GM12878 (cell line): ENCODE measurements around the gene NRK. TPM values are rescaled to one million over a fixed set of nuclear protein-coding genes. Genes with fewer than 3 reads are reported as not detected.

Source experiments
- ATAC-seq: fragments of 200-7000 bp; cut with Tn5 transposase; 3 replicates; pipeline ENCODE4 v1.9.1; 2020; ENCODE audit warnings: mild to moderate bottlenecking, moderate library complexity
- BruUV-seq: library from RNA; stranded (reverse); fragments of 400-500 nt; replicated peaks from 2 replicates; lab custom pipeline; 2021; lab: Mats Ljungman, UMichigan
- CTCF ChIA-PET: fragments of 300-600 bp; sonication (Branson Sonifier 250); formaldehyde crosslinking; extraction: SDS; loops from one replicate; lab custom pipeline; 2021; ENCODE audit warnings: inconsistent platforms; lab: Yijun Ruan, JAX
- POLR2A ChIA-PET: fragments of 350-600 bp; formaldehyde crosslinking; extraction: SDS; loops from one replicate; lab custom pipeline; 2021; ENCODE audit warnings: inconsistent platforms; lab: Charles Lee
- RAD21 ChIA-PET: fragments of 300-600 bp; sonication (Branson Sonifier 250); formaldehyde crosslinking; loops from one replicate; lab custom pipeline; 2023; ENCODE audit warnings: antibody characterized with exemption; ENCODE audit not compliant: unreplicated experiment; lab: Charles Lee
- SMC1A ChIA-PET: fragments of 300-600 bp; sonication (Branson Sonifier 250); formaldehyde crosslinking; loops from one replicate; lab custom pipeline; 2023; ENCODE audit not compliant: unreplicated experiment, uncharacterized antibody; lab: Charles Lee
- DNase-seq: peaks from one replicate; pipeline ENCODE4 v3.0.0-alpha.2; 2011; ENCODE audit warnings: low read depth, low spot score
- FAIRE-seq: peaks from 3 replicates; lab custom pipeline; 2011; peaks lifted over from hg19 to GRCh38; lab: Jason Lieb, UNC
- H2AFZ ChIP-seq: 2 replicates; pipeline ENCODE4 v1.6.0; 2011; ENCODE audit warnings: low read depth, low read length, control low read depth; ENCODE audit not compliant: control insufficient read depth
- H3K27ac ChIP-seq: 2 replicates; pipeline ENCODE4 v1.5.1; 2011; ENCODE audit warnings: control low read depth; ENCODE audit not compliant: control insufficient read depth, insufficient read depth
- H3K27me3 ChIP-seq, 2 experiments: replicated peaks in 1 of 2; 2 replicates each; pipeline versions ENCODE4 v1.6.0 to v1.6.1; 2011; ENCODE audit warnings: low read length in 1 of 2; ENCODE audit not compliant: control insufficient read depth in 2 of 2, insufficient read depth in 2 of 2
- H3K36me3 ChIP-seq, 2 experiments: 2 replicates each; pipeline ENCODE4 v1.5.1; 2011; ENCODE audit warnings: low read length in 1 of 2; ENCODE audit not compliant: control insufficient read depth in 2 of 2, insufficient read depth in 2 of 2
- H3K4me1 ChIP-seq: 2 replicates; pipeline ENCODE4 v1.6.1; 2011; ENCODE audit warnings: mild to moderate bottlenecking, low read length, moderate library complexity, mixed read lengths; ENCODE audit not compliant: control insufficient read depth, insufficient read depth
- H3K4me2 ChIP-seq: 2 replicates; pipeline ENCODE4 v1.6.0; 2011; ENCODE audit warnings: control low read depth; ENCODE audit not compliant: control insufficient read depth, insufficient read depth
- H3K4me3 ChIP-seq: fragments of 200-600 bp; sonication (generic); 2 replicates; pipeline ENCODE4 v1.5.1; 2016
- H3K79me2 ChIP-seq: 2 replicates; pipeline ENCODE4 v1.6.0; 2011; ENCODE audit warnings: low read length; ENCODE audit not compliant: control insufficient read depth, insufficient read depth
- H3K9ac ChIP-seq: 2 replicates; pipeline ENCODE4 v1.8.0; 2011; ENCODE audit warnings: low read length, control low read depth, mixed read lengths; ENCODE audit not compliant: control insufficient read depth, insufficient read depth
- H3K9me3 ChIP-seq: replicated peaks from 3 replicates; pipeline ENCODE4 v1.5.1; 2011; ENCODE audit warnings: mild to moderate bottlenecking, low read length; ENCODE audit not compliant: control insufficient read depth, insufficient read depth
- H4K20me1 ChIP-seq: 2 replicates; pipeline ENCODE4 v1.6.0; 2011; ENCODE audit not compliant: control insufficient read depth, insufficient read depth
- BCLAF1 ChIP-seq: fragments of 450-650 bp; IDR thresholded peaks from 2 replicates; pipeline ENCODE4 v1.6.1; 2017; ENCODE audit warnings: antibody characterized with exemption, mild to moderate bottlenecking, moderate library complexity
- BRCA1 ChIP-seq: IDR thresholded peaks from 2 replicates; pipeline ENCODE4 v1.6.1; 2011; ENCODE audit warnings: low read depth, low read length, improper control_type of control experiment
- CTCF ChIP-seq, 3 experiments: IDR thresholded peaks in 2 of 3; conservative IDR thresholded peaks in 1 of 3; 2 replicates each; pipeline ENCODE4 v1.5.1; 2011; ENCODE audit warnings: low read depth in 3 of 3, low read length in 3 of 3, mild to moderate bottlenecking in 3 of 3, control low read depth in 2 of 3, moderate library complexity in 2 of 3, inconsistent platforms in 1 of 3, mixed read lengths in 1 of 3; ENCODE audit not compliant: control insufficient read depth in 2 of 3, insufficient read depth in 1 of 3; ENCODE audit errors: extremely low read depth in 1 of 3
- CUX1 ChIP-seq: IDR thresholded peaks from 2 replicates; pipeline ENCODE4 v1.6.1; 2012; ENCODE audit warnings: improper control_type of control experiment, low read depth, low read length; ENCODE audit not compliant: insufficient replicate concordance
- E2F8 ChIP-seq: fragments of 450-650 bp; IDR thresholded peaks from 2 replicates; pipeline ENCODE4 v1.6.1; 2018; ENCODE audit warnings: mild to moderate bottlenecking, low read depth, moderate library complexity; ENCODE audit not compliant: partially characterized antibody
- RAD21 ChIP-seq: IDR thresholded peaks from 2 replicates; pipeline ENCODE4 v1.6.1; 2011; ENCODE audit warnings: mild to moderate bottlenecking, low read depth, low read length, moderate library complexity; ENCODE audit not compliant: insufficient read depth
- SUZ12 ChIP-seq: fragments of 200-600 bp; sonication (generic); IDR thresholded peaks from one replicate; pipeline ENCODE4 v1.6.1; 2018; ENCODE audit warnings: antibody characterized with exemption, mild to moderate bottlenecking; ENCODE audit not compliant: unreplicated experiment
- TARDBP ChIP-seq: IDR thresholded peaks from 2 replicates; pipeline ENCODE4 v1.6.1; 2016; ENCODE audit warnings: borderline replicate concordance
- WGBS: methylation state at CpG from one replicate; pipeline ENCODE4 v1.1.6; 2016; ENCODE audit warnings: low lambda C conversion rate; ENCODE audit not compliant: insufficient replicate concordance, insufficient coverage; ENCODE audit errors: missing lambda C conversion rate; 5-methylcytosine and 5-hydroxymethylcytosine counted together
- in situ Hi-C: fragments of 300-500 bp; cut with MboI; formaldehyde crosslinking; loops from 9 replicates; pipeline ENCODE4 v1.14.3; 2018; ENCODE audit warnings: mixed read lengths
- intact Hi-C: fragments of 100-400 bp; cut with micrococcal nuclease; formaldehyde crosslinking; loops from one replicate; pipeline ENCODE4 v1.14.2; 2022; ENCODE audit not compliant: unreplicated experiment
- polyA plus RNA-seq, 11 experiments: library from polyadenylated mRNA; depleted of rRNA in 4 of 11; unstranded in 6 of 11; stranded (reverse) in 5 of 11; fragments of >200 nt; fragmentation: Nextera tagmentation in 4 of 11; fragmentation: Illumina TruSeq in 1 of 11; extraction: Ambion mirVana in 4 of 11; extraction: Trizol in 1 of 11; gene quantifications; 1 replicate in 1 of 11; 2 replicates in 10 of 11; pipeline versions ENCODE4 v1.2.1 to v1.2.3, GENCODE V29; 2011 to 2016; ENCODE audit warnings: inconsistent platforms in 2 of 11, missing spikeins in 2 of 11, low read depth in 1 of 11
- total RNA-seq, 4 experiments: library from RNA; depleted of rRNA in 3 of 4; stranded (reverse); fragments of >200 nt in 3 of 4; fragmentation: Illumina TruSeq in 1 of 4; extraction: Trizol in 1 of 4; gene quantifications; 2 replicates each; pipeline versions ENCODE4 v1.2.1 to v1.2.3, GENCODE V29; 2013 to 2021

NRK gene
- total and polyA plus RNA-seq, 10 of the 15 experiments (the other 5 are each of a cell fraction or from before 2014, with no cell fraction given), result 0.15 TPM; not detected in 9

GRCh38 chrX:105874790-105875189 lies 52.5 kb downstream of the NRK start (continued):
- no peak for TF ChIP-seq BRCA1

GRCh38 chrX:105876658-105877057 lies 54.3 kb downstream of the NRK start:
- H3K9ac ChIP-seq, result no peak overlapping the region
- no peaks in the 10 kb centered on the region for H3K36me3 ChIP-seq
- H3K4me2 ChIP-seq, result no peak overlapping the region
- POLR2A ChIA-PET, result no interaction called here
- no TSS peak for BruUV-seq
- 0% methylated on average over 3 of the region's 3 CpGs for WGBS
- SMC1A ChIA-PET, result interaction anchor here (0.6 to 1.5 kb wide), 2 partner anchors 16 to 17 kb away, joined by 3 to 4 read pairs; no protein-coding TSS in a partner anchor
- no peaks in the 10 kb centered on the region for H4K20me1 ChIP-seq
- no peaks in the 10 kb centered on the region for H3K9me3 ChIP-seq
- no peak overlapping the region for H2AFZ ChIP-seq
- H3K4me1 ChIP-seq, result no peaks in the 10 kb centered on the region
- CTCF ChIA-PET, result interaction anchor here (1.2 to 1.6 kb wide), 3 partner anchors 11 to 24 kb away, joined by 4 read pairs; no protein-coding TSS in a partner anchor
- intact Hi-C loops, result loop anchor here (5.0 kb wide), 1 partner anchor 521 kb away; no protein-coding TSS in a partner anchor
- in situ Hi-C loops, result no loop called here
- DNase-seq, result no peak
- RAD21 ChIA-PET, result no interaction called here
- no peak overlapping the region for H3K4me3 ChIP-seq
- no peak overlapping the region for H3K27ac ChIP-seq
- peak; percentile 49 for FAIRE-seq
- ATAC-seq, result peak; percentile 58; the same call in 2 of the 3 replicates
- H3K79me2 ChIP-seq, result no peaks in the 10 kb centered on the region
- H3K27me3 ChIP-seq, result no peaks in the 10 kb centered on the region
- TF ChIP-seq E2F8 (no peak), SUZ12 (no peak), RAD21 (peak; percentile 35), CUX1 (no peak), TARDBP (no peak), BCLAF1 (no peak), CTCF (IDR thresholded peaks at IDR 0.05 in 2 of 3, conservative IDR thresholded peaks at IDR 0.05 in 1 of 3; ENCODE audit: control insufficient read depth in 2 of 3, extremely low read depth in 1 of 3, insufficient read depth in 1 of 3, low read depth in 3 of 3, low read length in 3 of 3) (peak; percentile 35 to 45 (median 40); a peak in 5 of 6 replicates)
